ENCODE data around the gene ZNF747.

- no peak for TF ChIP-seq CTCF (IDR thresholded peaks at IDR 0.05)
- peak; percentile 55 to 81 (median 74) for TF ChIP-seq POLR2AphosphoS5 (IDR thresholded peaks at IDR 0.05)
- peak in 1 of 2 donors; percentile 22 for TF ChIP-seq POLR2A (IDR thresholded peaks at IDR 0.05)
- no peak for TF ChIP-seq EP300 (IDR thresholded peaks at IDR 0.05)
These were observed 23.5 kb upstream of the ZNF747 start, which contains the start of gene ZNF764 for GRCh38 chr16:30557957-30558788.
